Liver (tissue), 9 donors: ENCODE data around the gene HSPA4L. TPM values are rescaled to one million over a fixed set of nuclear protein-coding genes. Genes with fewer than 3 reads are reported as not detected.

Source experiments
- DNase-seq: peaks from one replicate; pipeline ENCODE4 v3.0.0-alpha.2; 2017; ENCODE audit warnings: low spot score
- H3K27ac ChIP-seq, 2 donors: one replicate each; pipeline ENCODE4 v1.7.0; 2013; ENCODE audit warnings: inconsistent platforms in 2 of 2, low read length in 2 of 2, control low read depth in 1 of 2, low read depth in 1 of 2, mild to moderate bottlenecking in 1 of 2
- H3K27me3 ChIP-seq, 4 donors: one replicate each; pipeline versions ENCODE4 v1.6.1 to v1.7.0; 2013; ENCODE audit warnings: low read length in 3 of 4, inconsistent platforms in 1 of 4, mild to moderate bottlenecking in 1 of 4, moderate library complexity in 1 of 4; ENCODE audit not compliant: control insufficient read depth in 4 of 4, insufficient read depth in 4 of 4
- H3K36me3 ChIP-seq, 4 donors: one replicate each; pipeline versions ENCODE4 v1.6.1 to v1.7.0; 2013; ENCODE audit warnings: low read length in 3 of 4, mild to moderate bottlenecking in 3 of 4, low read depth in 1 of 4, moderate library complexity in 1 of 4; ENCODE audit not compliant: control insufficient read depth in 4 of 4, insufficient read depth in 3 of 4
- H3K4me1 ChIP-seq, 4 donors: one replicate each; pipeline versions ENCODE4 v1.6.1 to v1.7.0; 2013; ENCODE audit warnings: low read length in 3 of 4, mild to moderate bottlenecking in 3 of 4, moderate library complexity in 1 of 4; ENCODE audit not compliant: control insufficient read depth in 4 of 4, insufficient read depth in 4 of 4
- H3K4me3 ChIP-seq, 3 donors: one replicate each; pipeline versions ENCODE4 v1.6.1 to v1.7.0; 2013; ENCODE audit warnings: low read length in 3 of 3, control low read depth in 1 of 3, low read depth in 1 of 3, mild to moderate bottlenecking in 1 of 3
- H3K9ac ChIP-seq, 2 donors: one replicate each; pipeline ENCODE4 v1.7.0; 2013; ENCODE audit warnings: low read length in 2 of 2, mild to moderate bottlenecking in 2 of 2, moderate library complexity in 2 of 2, control low read depth in 1 of 2, low read depth in 1 of 2
- H3K9me3 ChIP-seq, 4 donors: one replicate each; pipeline versions ENCODE4 v1.6.1 to v1.7.0; 2013; ENCODE audit warnings: low read length in 3 of 4; ENCODE audit not compliant: control insufficient read depth in 4 of 4
- EGR1 ChIP-seq, 2 donors: IDR thresholded peaks; 2 replicates each; pipeline ENCODE4 v1.6.1; 2016 to 2018; ENCODE audit warnings: antibody characterized with exemption in 2 of 2, low read depth in 2 of 2
- GABPA ChIP-seq, 2 donors: IDR thresholded peaks in 1 of 2; conservative IDR thresholded peaks in 1 of 2; 2 replicates each; pipeline ENCODE4 v1.6.1; 2016; ENCODE audit warnings: antibody characterized with exemption in 2 of 2, mild to moderate bottlenecking in 1 of 2, moderate library complexity in 1 of 2
- JUND ChIP-seq, 2 donors: IDR thresholded peaks; 2 replicates each; pipeline ENCODE4 v1.6.1; 2016; ENCODE audit warnings: antibody characterized with exemption in 2 of 2
- NR2F2 ChIP-seq: IDR thresholded peaks from 2 replicates; pipeline ENCODE4 v1.6.1; 2016; ENCODE audit warnings: antibody characterized with exemption
- RAD21 ChIP-seq, 2 donors: IDR thresholded peaks; 2 replicates each; pipeline ENCODE4 v1.6.1; 2016; ENCODE audit warnings: antibody characterized with exemption in 2 of 2, mild to moderate bottlenecking in 2 of 2
- REST ChIP-seq: IDR thresholded peaks from 2 replicates; pipeline ENCODE4 v1.6.1; 2016; ENCODE audit warnings: antibody characterized with exemption, mild to moderate bottlenecking
- RXRA ChIP-seq, 2 donors: IDR thresholded peaks; 2 replicates each; pipeline ENCODE4 v1.6.1; 2017 to 2018; ENCODE audit warnings: antibody characterized with exemption in 2 of 2, mild to moderate bottlenecking in 1 of 2
- SP1 ChIP-seq: IDR thresholded peaks from 2 replicates; pipeline ENCODE4 v1.6.1; 2018; ENCODE audit warnings: antibody characterized with exemption, mild to moderate bottlenecking
- TAF1 ChIP-seq: conservative IDR thresholded peaks from 2 replicates; pipeline ENCODE4 v1.6.1; 2016; ENCODE audit warnings: antibody characterized with exemption, mild to moderate bottlenecking
- YY1 ChIP-seq: IDR thresholded peaks from 2 replicates; pipeline ENCODE4 v1.6.1; 2016; ENCODE audit warnings: antibody characterized with exemption, mild to moderate bottlenecking
- WGBS: extraction: QIAGEN DNeasy Blood & Tissue Kit; methylation state at CpG from one replicate; pipeline ENCODE4 v1.1.7; 2013; 5-methylcytosine and 5-hydroxymethylcytosine counted together
- polyA plus RNA-seq, 2 donors: library from polyadenylated mRNA; stranded (reverse) in 1 of 2; unstranded in 1 of 2; fragments of 200-250 nt in 1 of 2; fragments of >200 nt in 1 of 2; fragmentation: Nextera tagmentation in 1 of 2; extraction: Ambion mirVana in 1 of 2; gene quantifications; one replicate each; pipeline versions ENCODE4 v1.2.1 to v1.2.3, GENCODE V29; 2013 to 2015
- total RNA-seq, 2 donors: library from RNA; depleted of rRNA; stranded (reverse); fragments of >200 nt; gene quantifications; one replicate each; pipeline ENCODE4 v1.2.3, GENCODE V29; 2014
- donor health status: healthy.
- donor health status: healthy.
- donor health status: healthy.
- donor health status: healthy.
- donor health status: healthy.

Gene HSPA4L
- total and polyA plus RNA-seq, 4 donors, result 1.6 to 5.3 (median 2.8) TPM

- TF ChIP-seq EGR1 (IDR thresholded peaks at IDR 0.05; ENCODE audit: low read depth in 2 of 2) (no peak), REST (no peak), TAF1 (no peak), JUND (IDR thresholded peaks at IDR 0.05) (no peak)
These were observed 46.0 kb downstream of the HSPA4L start (continued) for GRCh38 chr4:127828121-127828520.

- Histone ChIP-seq H3K27ac (no peak overlapping the region), H3K9ac (no peak overlapping the region), H3K4me3 (no peak overlapping the region), H3K9me3 (no peaks in the 10 kb centered on the region), H3K36me3 (peaks cover 0 to 2% (median under 1%) of the 10 kb centered on the region in 4 donors), H3K27me3 (no peaks in the 10 kb centered on the region), H3K4me1 (no peaks in the 10 kb centered on the region)
- TF ChIP-seq NR2F2 (no peak), REST (no peak)
- no peak for DNase-seq
These were observed 46.9 kb downstream of the HSPA4L start for GRCh38 chr4:127829014-127829413.

GRCh38 chr4:127832585-127832984 is 50.5 kb downstream of the HSPA4L start:
- H3K36me3 ChIP-seq, result peaks cover 0 to 2% (median under 1%) of the 10 kb centered on the region in 4 donors
- no peak for DNase-seq
- H3K9me3 ChIP-seq, result no peaks in the 10 kb centered on the region
- no peaks in the 10 kb centered on the region for H3K4me1 ChIP-seq
- no peak overlapping the region for H3K27ac ChIP-seq
- WGBS, result 92% methylated on average over 4 of the region's 4 CpGs
- no peak overlapping the region for H3K9ac ChIP-seq
- TF ChIP-seq RAD21 (IDR thresholded peaks at IDR 0.05) (no peak), SP1 (no peak), YY1 (no peak), REST (no peak), RXRA (IDR thresholded peaks at IDR 0.05) (no peak), JUND (IDR thresholded peaks at IDR 0.05) (no peak), GABPA (IDR thresholded peaks at IDR 0.05 in 1 of 2, conservative IDR thresholded peaks at IDR 0.05 in 1 of 2) (no peak), EGR1 (IDR thresholded peaks at IDR 0.05; ENCODE audit: low read depth in 2 of 2) (no peak), NR2F2 (no peak)
- H3K27me3 ChIP-seq, result no peaks in the 10 kb centered on the region
- no peak overlapping the region for H3K4me3 ChIP-seq
